GM12872 (cell line): ENCODE results near the gene ENOSF1.

Experiments used
- CTCF ChIP-seq: IDR thresholded peaks from 3 replicates; pipeline ENCODE4 v1.5.1; 2011; ENCODE audit warnings: low read depth, mild to moderate bottlenecking, low read length, moderate library complexity; ENCODE audit not compliant: insufficient read depth

ENOSF1 gene

GRCh38 chr18:731185-731584 is 18.8 kb upstream of the ENOSF1 start:
- no peak for TF ChIP-seq CTCF

GRCh38 chr18:730692-731091 is 18.3 kb upstream of the ENOSF1 start:
- no peak for TF ChIP-seq CTCF

GRCh38 chr18:730120-730519 is 17.7 kb upstream of the ENOSF1 start:
- TF ChIP-seq CTCF: peak; percentile 38; the same call in 2 of the 3 replicates

- no peak for TF ChIP-seq CTCF
These were observed 13.2 kb upstream of the ENOSF1 start for GRCh38 chr18:725646-726045.

- no peak for TF ChIP-seq CTCF
These were observed 11.2 kb upstream of the ENOSF1 start for GRCh38 chr18:723541-724080.

- no peak for TF ChIP-seq CTCF
These were observed 4.6 kb upstream of the ENOSF1 start for GRCh38 chr18:717003-717402.

GRCh38 chr18:715626-716025 is 3.2 kb upstream of the ENOSF1 start:
- no peak for TF ChIP-seq CTCF

- TF ChIP-seq CTCF: no peak
These were observed 683 bp upstream of the ENOSF1 start for GRCh38 chr18:713135-713490.
